Hematopoietic multipotent progenitor cell treated with erythropoietin and hydrocortisone succinate and interleukin-3 and kit ligand, for 4 days (in vitro differentiated cells): Measurements from ENCODE around the gene YPEL4.
"Not testable (repeated sequence)": the region's sequence is repeated elsewhere in the genome, so short reads cannot be mapped to it uniquely, and the experiment has no call there.

Experiments used
- DNase-seq: peaks from one replicate; pipeline ENCODE4 v3.0.0-alpha.2; 2015

The YPEL4 gene

DNA sequence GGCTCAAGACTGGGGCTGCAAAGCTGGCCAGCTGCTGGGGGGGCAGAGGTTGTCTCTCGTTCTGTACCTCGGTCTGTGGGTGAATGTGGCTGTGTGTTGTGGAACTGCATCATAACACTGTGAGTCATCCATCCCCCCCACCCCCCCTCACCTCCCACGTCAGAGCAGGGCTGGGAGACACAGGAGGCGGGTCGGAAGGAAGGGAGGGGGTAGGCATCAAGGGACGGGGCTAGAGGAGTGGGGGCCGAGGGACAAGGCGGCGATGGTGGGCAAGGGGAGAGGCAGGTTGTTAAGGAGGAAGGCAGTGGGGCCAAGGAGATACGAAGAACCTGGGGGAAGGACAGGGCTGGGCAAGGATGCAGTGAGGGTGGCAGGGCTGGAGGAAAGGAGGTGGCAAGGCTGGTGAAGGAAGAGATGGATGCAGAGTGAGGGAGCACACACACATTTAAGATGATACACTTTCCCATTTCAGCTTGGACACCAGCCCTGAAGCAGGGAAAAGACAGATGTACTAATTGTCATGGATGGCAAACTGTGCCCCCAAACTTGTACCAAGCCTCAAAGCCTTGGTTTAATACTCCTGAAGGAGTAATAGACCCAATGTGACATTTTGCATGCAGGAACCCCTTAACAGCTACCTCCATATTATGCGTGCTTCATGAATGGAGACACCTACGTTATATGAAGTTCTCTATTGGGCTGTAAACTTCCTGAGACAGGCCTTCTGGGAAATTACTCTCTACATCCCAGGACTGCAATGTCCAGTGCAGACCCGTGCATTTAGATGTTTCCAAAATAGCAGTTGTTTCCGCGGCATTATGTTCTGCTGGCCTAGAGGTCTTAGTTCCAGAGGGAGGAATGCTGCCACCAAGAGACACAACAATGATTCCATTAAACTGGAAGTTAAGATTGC is at the start of gene YPEL4:
Gene YPEL4 (minus strand): TSS at position 87 of the 913 bp plus-strand sequence. CDS start 2,805 bp downstream, outside the sequence.
- peak; percentile 85 for DNase-seq

DNA sequence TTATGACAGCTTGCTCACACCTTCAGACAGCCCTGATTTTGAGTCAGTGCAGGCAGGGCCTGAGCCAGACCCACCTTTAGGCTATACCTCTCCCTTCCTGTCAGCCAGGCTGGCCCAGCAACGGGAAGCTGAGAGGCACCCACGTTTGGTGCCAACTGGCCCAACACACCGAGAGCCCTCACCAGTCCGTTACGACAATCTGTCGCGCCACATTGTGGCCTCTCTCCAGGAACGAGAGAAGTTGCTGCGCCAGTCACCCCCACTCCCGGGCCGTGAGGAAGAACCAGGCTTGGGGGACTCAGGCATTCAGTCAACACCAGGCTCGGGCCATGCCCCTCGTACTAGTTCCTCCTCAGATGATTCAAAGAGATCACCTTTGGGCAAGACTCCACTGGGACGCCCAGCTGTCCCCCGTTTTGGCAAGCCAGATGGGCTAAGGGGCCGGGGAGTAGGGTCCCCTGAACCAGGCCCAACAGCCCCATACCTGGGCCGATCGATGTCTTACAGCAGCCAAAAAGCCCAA is 49.2 kb upstream of the YPEL4 start:
- no peak for DNase-seq

GRCh38 chr11:57690474-57690873 is 40.8 kb upstream of the YPEL4 start:
- not testable (repeated sequence) for DNase-seq

DNA sequence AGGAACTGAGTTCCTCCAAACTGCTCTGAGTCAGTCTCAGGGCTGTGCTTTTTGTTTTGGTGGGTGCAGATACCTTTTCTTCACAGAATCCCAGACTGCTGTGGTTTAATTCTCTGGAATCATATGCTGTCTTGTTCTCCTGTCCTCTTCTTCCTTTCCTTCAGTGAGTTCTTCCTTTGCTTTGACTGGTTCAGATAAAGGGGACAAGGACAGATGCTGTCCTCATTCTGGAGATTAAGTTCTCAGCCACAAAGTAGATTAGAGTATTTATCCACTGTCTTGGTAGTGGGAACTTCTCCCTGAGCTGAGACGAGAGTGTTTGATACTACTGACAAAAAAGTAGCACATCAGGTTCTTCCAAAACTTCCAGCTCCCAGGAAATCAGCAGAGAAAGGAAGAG is 31.5 kb upstream of the YPEL4 start:
- DNase-seq, result peak; percentile 29

DNA sequence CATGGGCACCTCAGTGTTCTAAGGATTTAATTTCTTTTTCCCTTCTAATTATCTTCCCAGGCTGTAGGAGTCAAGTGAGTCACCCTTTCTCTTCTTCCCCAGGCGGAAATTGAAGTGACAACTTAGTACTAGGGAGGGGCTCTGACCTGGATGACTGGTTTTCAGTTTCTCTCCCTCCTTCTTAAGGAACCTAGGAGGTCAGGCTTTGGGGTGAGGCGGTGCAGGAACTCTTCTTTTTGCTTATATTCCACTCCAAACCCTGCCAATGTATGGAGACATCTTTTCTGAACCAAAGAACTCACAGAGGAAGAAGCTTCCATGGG is 30.8 kb upstream of the YPEL4 start:
- DNase-seq, result no peak

- no peak for DNase-seq
Observed at GRCh38 chr11:57679396-57679795, 29.7 kb upstream of the YPEL4 start.

- DNase-seq, result no peak
Observed at GRCh38 chr11:57675176-57675941, 25.6 kb upstream of the YPEL4 start.

- DNase-seq, result no peak
Observed at GRCh38 chr11:57674251-57674650, 24.5 kb upstream of the YPEL4 start.

GRCh38 chr11:57668434-57668782 is 18.7 kb upstream of the YPEL4 start:
- no peak for DNase-seq

DNA sequence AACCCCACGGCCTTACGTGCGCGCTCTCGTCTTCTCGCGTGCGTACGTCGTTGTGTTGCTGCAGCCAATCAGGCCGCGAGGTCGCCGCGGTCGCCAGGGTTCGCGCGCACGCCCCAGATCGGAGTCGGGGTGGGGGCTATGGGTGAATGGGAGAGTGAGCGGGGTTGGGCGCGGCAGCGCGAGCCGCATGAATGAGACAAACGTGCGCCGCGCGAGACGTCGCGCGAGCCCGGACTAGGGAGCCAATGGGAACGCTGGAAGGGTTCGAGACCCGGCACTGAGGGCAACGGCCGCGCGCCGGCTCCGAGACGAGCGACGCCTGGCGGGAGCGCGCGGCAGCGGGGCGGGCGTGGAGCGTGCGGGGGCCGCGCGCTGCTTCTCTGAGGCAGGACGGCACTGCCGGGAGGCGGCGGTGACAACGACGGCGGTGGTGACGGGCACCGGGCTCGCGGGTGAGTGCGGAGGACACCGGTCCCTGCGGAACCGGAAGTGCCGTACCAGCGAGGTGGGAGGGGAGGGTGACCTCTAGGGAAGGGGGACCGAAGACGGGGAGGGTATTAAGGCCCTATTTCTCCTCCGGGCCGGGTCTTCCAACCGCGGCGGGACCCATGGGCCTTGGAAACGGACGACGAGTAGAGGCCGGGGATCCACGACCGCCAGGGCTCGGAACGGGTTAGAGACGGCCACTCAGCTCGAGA is 18.2 kb upstream of the YPEL4 start, which contains the start of gene ZDHHC5:
Gene ZDHHC5 (plus strand): TSS at position 379 of the 698 bp plus-strand sequence. CDS start 4,977 bp downstream, outside the sequence.
- peak; percentile 99 for DNase-seq

DNA sequence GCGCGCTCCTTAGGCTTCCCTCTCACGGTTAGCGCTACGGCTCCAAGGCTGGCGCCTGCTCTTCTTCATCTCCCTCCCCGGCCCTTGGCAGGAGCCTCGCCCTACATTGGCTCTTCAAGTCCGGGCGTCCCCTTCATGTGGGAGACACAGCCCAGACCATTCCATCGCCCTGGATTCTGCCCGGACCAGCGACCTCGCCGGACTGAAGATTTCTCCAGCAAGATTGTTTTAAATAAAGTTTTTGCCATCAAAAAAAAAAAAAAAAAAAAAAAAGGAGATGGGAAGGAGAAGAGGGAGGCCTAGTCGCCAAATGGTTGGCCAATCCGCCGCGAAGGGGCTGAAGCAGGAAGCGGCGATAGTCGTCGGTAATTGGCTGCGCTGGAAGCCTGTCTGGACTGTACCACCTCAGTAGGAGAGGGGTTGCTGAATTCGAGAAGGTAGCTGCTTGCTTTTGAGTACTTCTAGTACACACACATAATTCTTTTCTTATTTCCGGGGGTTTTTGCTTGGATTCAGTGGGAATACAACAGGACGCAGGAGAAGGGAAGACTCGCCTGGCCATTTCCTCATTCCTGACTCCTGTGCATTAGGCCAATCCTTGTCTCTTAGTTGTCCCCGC is 17.5 kb upstream of the YPEL4 start:
- DNase-seq, result peak; percentile 99

DNA sequence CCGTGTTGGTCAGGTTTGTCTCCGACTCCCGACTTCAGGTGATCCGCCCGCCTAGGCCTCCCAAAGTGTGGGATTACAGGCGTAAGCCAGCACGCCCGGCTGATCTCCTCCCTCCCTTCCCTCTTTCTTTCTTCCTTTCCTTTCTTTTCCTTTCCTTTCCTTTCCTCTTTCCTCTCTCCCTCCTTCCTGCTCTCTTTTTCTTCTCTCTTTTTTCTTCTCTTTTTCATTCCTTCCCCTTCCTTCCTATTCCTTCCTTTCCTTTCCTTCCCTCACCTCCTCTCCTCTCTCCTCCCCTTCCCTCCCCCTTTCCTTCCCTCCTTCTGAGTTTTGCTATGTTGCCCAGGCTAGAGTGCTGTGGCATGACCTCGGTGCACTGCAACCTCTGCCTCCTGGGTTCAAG is 14.3 kb upstream of the YPEL4 start:
- DNase-seq, result no peak

DNA sequence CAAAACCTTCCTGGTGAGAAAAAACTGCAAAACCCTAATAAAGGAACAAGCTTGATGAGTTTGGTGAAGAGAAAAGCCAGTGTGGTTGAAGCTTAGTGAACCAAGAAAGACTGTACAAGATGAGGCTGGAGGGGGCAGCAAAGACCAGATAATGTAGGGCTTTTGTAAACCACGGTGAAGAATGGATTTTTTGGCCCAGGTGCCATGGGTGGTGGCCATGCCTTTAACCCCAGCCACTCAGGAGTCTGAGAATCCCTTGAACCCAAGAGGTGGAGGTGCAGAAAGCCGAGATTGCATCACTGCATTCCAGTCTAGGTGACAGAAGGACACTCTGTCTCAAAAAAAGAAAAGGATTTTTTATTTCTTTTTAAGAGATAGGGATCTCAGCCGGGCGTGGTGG is 13.2 kb upstream of the YPEL4 start:
- DNase-seq, result peak; percentile 66

DNA sequence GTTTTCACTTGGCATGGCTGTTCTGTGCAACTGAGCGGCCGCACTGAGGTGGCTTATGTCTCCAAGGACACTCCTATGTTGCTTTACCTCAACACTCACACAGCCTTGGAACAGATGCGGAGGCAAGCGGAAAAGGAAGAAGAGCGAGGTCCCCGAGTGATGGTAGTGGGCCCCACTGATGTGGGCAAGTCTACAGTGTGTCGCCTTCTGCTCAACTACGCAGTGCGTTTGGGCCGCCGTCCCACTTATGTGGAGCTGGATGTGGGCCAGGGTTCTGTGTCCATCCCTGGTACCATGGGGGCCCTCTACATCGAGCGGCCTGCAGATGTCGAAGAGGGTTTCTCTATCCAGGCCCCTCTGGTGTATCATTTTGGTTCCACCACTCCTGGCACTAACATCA is 10.0 kb upstream of the YPEL4 start:
- no peak for DNase-seq

DNA sequence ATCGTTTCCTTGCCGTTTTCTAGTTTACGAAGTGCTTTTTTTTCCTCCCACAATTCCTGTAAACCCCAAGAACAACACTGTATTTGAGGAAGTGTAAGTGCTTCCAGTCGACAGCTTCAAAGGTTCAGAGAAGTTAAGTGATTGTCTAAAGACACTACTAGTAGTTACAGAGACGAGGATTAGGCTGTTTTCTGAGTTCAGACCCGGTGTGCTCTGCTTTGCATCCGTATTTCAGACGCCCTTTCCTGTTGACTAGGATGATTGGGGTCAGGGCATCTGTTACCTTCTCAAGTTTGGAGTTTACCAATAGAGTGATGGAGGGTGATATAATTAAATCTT is 8.3 kb upstream of the YPEL4 start:
- DNase-seq, result no peak

DNA sequence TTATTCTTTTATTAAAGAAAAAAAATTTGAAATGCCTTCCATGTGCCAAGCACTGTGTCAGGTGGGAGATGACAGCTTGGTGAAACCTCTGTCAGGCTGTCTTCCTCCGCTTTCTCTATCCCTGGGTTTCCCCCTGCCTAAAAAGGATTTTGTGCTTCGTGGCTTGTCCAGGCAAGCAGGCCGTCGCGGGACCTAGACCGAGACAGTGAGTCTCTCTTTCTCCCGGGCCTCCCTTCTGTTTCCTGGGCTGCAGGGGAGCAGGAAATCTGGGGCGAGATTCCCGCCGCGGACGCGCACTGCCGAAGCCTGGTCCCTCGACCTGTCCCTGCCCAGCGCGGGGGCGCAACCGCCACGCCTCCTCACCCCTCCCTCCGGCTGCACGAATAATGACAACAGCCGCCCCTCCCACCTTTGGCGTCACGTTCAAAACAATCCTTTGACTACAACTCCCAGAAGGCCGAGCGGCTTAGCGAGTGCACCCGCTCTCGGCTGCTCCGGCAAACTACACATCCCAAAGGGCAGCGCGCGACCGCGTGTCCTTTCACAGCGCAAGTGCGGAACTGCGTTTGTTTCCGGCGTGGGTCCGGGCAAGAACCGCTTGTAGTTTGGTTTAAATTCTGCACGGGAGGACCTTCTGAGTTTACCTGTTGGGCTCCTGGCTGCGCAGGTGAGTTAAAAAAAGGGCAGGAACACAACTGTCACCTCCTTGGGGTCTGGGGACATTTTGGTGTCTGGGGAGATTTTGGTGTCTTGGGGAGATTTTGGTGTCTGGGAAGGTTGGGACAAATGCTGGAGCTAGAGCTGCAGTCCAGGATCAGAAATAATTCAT is 7.7 kb upstream of the YPEL4 start, which contains the start of gene CLP1:
Gene CLP1 (plus strand): TSS at position 569 of the 829 bp plus-strand sequence. CDS start 1,715 bp downstream, outside the sequence.
- DNase-seq, result peak; percentile 100

DNA sequence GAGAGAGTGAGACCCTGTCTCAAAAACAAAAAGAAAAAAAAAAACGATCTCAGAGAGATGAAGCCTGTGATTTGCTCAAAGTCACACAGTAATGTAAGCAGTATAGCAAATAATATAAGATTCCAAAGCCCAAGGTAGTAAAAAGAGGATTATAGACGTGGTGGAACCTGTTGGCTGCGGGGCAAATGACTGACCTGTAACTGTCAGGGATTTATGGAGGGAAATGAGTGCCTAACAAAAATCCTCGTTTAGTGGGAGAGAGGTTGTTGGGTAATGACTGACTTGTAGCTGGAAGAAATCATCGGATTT is 7.1 kb upstream of the YPEL4 start:
- no peak for DNase-seq

- DNase-seq, result peak; percentile 57
Observed at GRCh38 chr11:57653163-57653562, 3.5 kb upstream of the YPEL4 start.

DNA sequence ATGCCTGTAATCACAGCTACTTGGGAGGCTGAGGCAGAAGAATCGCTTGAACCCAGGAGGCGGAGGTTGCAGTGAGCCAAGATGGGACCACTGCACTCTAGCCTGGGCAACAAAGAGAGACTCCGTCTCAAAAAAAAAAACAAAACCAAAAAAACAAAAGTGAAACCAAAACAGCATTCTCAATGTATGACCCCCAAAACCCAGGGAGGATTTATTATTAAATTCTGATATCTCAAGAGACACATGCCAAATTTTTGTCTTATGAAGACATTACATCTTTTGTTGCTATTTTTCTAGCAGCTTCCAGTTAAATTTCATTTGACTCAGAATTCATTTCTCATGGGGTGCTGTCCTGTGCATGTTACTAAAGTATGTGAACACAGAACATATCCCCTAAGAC is 3.0 kb upstream of the YPEL4 start:
- no peak for DNase-seq

GRCh38 chr11:57652230-57652629 is 2.5 kb upstream of the YPEL4 start:
- DNase-seq, result not testable (repeated sequence)

- no peak for DNase-seq
Observed at GRCh38 chr11:57651408-57651807, 1.7 kb upstream of the YPEL4 start.

- DNase-seq, result no peak
Observed at GRCh38 chr11:57650739-57651090, 1.0 kb upstream of the YPEL4 start.
